GM12864 (cell line): Measurements from ENCODE around the gene SPOUT1.
"Not testable (repeated sequence)": the region's sequence is repeated elsewhere in the genome, so short reads cannot be mapped to it uniquely, and the experiment has no call there.

Experiments used
- DNase-seq: peaks from one replicate; pipeline ENCODE4 v3.0.0-alpha.2; 2011; ENCODE audit warnings: low read depth
- H3K4me3 ChIP-seq: 2 replicates; pipeline ENCODE4 v1.5.1; 2011; ENCODE audit warnings: mild to moderate bottlenecking, low read depth, low read length, control low read depth
- TF ChIP-seq, protein P1 (sequence below): IDR thresholded peaks from 2 replicates; pipeline ENCODE4 v1.5.1; 2011; ENCODE audit warnings: low read depth, mild to moderate bottlenecking, moderate library complexity, low read length, control low read depth, inconsistent platforms; ENCODE audit errors: missing control alignments

SPOUT1 gene

DNA sequence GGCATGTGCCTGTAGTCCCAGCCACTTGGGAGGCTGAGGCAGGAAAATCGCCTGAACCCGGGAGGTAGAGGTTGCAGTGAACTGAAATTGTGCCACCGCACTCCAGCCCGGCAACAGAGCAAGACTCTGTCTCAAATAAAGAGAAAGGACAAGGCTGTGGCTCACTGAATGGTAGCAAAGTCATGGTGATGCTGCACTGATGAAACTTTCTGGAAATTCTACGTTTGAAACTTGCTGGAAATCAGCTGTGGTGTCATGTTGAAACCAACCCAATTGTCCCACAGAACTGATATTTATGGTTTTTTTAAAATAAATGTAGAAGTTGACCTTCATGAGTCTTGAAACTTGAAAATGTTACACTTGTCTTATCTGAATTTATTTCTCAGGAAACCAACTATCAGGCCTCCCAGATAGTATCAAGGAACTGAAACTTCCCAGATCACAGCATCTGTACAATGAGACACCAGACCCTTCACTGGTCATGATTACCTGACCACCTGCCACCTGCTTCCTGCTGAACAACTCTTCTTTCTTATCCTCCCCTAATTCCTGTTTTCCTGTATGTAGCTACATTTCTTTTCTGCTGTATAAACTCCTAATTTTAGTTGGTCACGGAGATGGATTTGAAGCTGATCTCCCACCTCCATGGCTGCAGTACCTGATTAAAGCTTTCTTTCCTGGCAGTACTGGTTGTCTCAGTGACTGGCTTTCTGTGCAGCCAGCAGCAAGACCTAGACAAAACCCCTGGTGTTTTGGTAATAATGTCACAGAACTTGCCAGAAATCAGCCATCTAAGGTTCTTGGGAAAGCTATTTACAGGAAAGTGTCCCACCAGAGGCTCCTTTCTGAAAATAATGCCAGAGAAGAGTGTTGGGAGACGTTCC lies 48.2 kb downstream of the SPOUT1 start:
- TF ChIP-seq, protein P1, sequence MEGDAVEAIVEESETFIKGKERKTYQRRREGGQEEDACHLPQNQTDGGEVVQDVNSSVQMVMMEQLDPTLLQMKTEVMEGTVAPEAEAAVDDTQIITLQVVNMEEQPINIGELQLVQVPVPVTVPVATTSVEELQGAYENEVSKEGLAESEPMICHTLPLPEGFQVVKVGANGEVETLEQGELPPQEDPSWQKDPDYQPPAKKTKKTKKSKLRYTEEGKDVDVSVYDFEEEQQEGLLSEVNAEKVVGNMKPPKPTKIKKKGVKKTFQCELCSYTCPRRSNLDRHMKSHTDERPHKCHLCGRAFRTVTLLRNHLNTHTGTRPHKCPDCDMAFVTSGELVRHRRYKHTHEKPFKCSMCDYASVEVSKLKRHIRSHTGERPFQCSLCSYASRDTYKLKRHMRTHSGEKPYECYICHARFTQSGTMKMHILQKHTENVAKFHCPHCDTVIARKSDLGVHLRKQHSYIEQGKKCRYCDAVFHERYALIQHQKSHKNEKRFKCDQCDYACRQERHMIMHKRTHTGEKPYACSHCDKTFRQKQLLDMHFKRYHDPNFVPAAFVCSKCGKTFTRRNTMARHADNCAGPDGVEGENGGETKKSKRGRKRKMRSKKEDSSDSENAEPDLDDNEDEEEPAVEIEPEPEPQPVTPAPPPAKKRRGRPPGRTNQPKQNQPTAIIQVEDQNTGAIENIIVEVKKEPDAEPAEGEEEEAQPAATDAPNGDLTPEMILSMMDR: no peak
- no peak overlapping the region for H3K4me3 ChIP-seq
- no peak for DNase-seq

DNA sequence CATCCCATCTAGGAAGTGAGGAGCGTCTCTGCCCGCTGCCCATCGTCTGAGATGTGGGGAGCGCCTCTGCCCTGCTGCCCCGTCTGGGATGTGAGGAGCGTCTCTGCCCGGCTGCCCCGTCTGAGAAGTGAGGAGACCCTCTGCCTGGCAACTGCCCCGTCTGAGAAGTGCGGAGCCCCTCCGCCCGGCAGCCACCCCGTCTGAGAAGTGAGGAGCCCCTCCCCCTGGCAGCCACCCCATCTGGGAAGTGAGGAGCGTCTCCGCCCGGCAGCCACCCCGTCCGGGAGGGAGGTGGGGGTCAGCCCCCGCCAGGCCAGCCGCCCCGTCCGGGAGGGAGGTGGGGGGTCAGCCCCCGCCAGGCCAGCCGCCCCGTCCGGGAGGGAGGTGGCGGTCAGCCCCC lies 49.5 kb downstream of the SPOUT1 start:
- not testable (repeated sequence) for DNase-seq, H3K4me3 ChIP-seq

DNA sequence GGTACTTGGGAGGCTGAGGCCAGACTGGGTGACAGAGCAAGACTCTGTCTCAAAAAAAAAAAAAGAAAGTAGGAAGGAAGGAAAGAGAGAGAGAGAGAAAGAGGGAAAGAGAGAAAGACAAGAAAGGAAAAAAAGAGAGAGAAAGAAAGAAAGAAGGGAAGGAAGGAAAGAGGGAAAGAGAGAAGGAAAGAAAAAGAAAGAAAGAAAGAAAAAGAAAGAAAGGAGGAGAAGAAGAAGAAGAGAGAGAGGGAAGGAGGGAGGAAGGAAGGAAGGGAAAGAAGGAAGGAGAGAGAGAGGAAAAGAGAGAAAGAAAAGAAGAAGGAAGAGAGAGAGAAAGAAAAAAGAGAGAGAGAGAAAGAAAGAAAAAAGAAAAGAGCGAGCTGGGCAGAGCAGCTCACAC lies 54.8 kb downstream of the SPOUT1 start:
- H3K4me3 ChIP-seq: no peak overlapping the region

DNA sequence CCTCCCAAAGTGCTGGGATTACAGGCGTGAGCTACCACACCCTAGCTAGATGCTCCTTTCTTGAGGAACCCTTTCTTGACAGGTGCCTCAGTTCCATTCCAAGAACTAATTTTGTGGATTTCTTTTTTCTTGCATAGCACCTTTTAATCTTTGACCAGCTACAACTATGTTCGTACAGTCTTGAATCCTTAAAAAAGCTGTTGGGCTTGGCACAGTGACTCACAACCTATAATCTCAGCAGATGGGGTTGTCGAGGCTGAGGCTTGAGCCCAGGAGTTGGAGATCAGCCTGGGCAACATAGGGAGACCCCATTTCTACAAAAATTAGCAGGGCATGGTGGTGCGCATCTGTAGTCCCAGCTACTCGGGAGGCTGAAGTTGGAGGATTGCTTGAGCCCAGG lies 56.5 kb downstream of the SPOUT1 start:
- no peak for DNase-seq
- H3K4me3 ChIP-seq: no peak overlapping the region
- TF ChIP-seq, protein P1: no peak

More for the DNA sequence above, 54.8 kb downstream of the SPOUT1 start:
- TF ChIP-seq, protein P1: no peak
- DNase-seq: no peak

DNA sequence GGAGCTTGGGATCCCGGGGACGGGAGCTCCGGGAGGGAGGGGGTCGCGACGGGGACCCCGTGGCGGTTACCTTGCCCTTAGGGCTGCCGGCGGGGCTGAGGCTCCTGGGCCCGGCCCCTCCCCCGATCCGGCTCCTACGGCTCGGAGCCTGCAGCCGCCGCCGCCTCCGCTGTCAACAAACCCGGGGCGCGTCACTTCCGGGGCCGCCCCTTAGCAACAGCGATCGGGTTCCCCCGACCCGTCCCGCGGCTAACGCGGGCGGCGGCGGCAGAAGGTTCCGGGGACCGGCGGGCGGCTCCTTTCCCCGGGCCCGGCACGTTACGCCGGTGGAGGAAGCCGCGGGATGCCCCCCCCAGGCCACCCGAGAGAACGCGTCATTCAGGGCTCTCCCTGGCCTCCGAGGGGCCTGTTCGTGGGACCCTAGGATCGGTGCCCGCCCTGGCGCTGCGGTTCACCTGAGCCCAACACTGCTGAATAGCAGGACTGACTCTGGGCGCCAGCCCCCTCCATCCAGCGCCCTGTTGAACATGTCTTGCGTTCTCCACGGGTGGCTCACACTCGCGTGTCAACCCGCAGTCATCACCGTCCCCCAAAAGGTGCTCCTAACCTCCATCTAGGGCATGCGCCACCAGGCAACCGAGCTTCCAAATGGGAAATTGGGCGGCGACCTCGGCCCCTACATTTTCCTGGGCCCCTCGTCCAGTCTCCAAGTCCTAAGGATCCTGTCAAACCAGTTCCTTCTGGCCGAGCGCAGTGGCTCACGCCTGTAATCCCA lies 57.7 kb downstream of the SPOUT1 start, which contains the start of gene ZER1:
Gene ZER1, minus strand, starts transcription at position 183 of the 775 bp plus-strand sequence. CDS start 16,362 bp downstream, outside the sequence.
- DNase-seq: peak; percentile 39
- H3K4me3 ChIP-seq: peak within 1 kb of the TSS; percentile 75
- TF ChIP-seq, protein P1: no peak

DNA sequence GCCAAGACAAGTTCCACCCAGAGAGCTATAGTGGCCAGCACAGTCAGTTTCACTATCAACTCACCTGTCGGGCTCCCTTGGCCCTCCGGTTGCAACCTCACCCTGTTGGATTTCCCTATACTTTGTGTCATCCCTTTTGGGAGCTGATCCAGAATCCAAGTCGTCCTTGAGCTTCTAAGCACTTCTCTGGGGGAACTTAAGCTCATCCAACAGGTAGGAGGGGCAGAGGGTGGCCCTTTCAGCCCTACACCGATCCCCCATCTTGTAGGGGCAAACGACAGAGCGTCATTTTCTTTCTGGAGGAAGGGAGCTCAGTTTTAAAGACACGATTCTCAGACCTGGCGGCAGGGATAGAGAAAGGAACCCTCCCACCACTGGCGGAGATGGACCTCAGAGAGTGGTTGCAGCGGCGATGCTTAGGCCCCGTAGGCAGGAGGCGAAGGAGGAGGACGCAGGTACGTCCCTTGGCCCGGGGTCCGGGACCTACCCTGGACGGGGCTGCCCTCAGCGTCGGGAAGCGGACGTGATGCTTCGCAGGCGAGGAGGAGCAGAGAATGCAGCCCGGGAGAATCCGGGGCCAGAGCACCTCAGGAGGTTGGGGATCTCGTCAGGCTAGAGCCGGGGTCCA lies 58.4 kb downstream of the SPOUT1 start:
- TF ChIP-seq, protein P1: no peak
- DNase-seq: no peak
- H3K4me3 ChIP-seq: peak overlapping the region; percentile 75
